Panc1 (cell line): ENCODE results near the gene KCNH5. TPM values are rescaled to one million over a fixed set of nuclear protein-coding genes. Genes with fewer than 3 reads are reported as not detected.

Experiments used
- ATAC-seq: fragments of 200-7000 bp; cut with Tn5 transposase; 2 replicates; pipeline ENCODE4 v1.9.1; 2020; ENCODE audit warnings: mild to moderate bottlenecking, moderate library complexity
- BruUV-seq: library from RNA; stranded (reverse); fragments of 400-500 nt; replicated peaks from 2 replicates; lab custom pipeline; 2021; lab: Mats Ljungman, UMichigan
- CTCF ChIA-PET: fragments of 300-600 bp; sonication (Branson Sonifier 250); formaldehyde crosslinking; loops from one replicate; lab custom pipeline; 2022; ENCODE audit warnings: antibody characterized with exemption; lab: Charles Lee
- POLR2A ChIA-PET: fragments of 300-600 bp; sonication (Branson Sonifier 250); formaldehyde crosslinking; loops from one replicate; lab custom pipeline; 2022; ENCODE audit warnings: antibody characterized with exemption; lab: Charles Lee
- DNase-seq: peaks from one replicate; pipeline ENCODE4 v3.0.0-alpha.2; 2010; ENCODE audit warnings: low read depth, low spot score
- H3K27ac ChIP-seq: 2 replicates; pipeline ENCODE4 v1.5.1; 2011; ENCODE audit warnings: mild to moderate bottlenecking, low read length, inconsistent platforms
- H3K27me3 ChIP-seq: fragments of 200-500 bp; sonication (Bioruptor generic); 2 replicates; pipeline ENCODE4 v1.6.0; 2014; ENCODE audit warnings: low read length, inconsistent platforms; ENCODE audit not compliant: control insufficient read depth, insufficient read depth
- H3K36me3 ChIP-seq: fragments of 200-500 bp; sonication (Bioruptor generic); 2 replicates; pipeline ENCODE4 v1.5.1; 2014; ENCODE audit warnings: inconsistent platforms, mild to moderate bottlenecking, low read length, moderate library complexity; ENCODE audit not compliant: control insufficient read depth, insufficient read depth
- H3K4me1 ChIP-seq: 2 replicates; pipeline ENCODE4 v1.5.1; 2011; ENCODE audit warnings: inconsistent platforms, mild to moderate bottlenecking, low read length, moderate library complexity; ENCODE audit not compliant: control insufficient read depth, insufficient read depth
- H3K4me3 ChIP-seq, 2 experiments: 2 replicates each; pipeline ENCODE4 v1.5.1; 2011 to 2012; ENCODE audit warnings: low read depth in 2 of 2, low read length in 2 of 2, mild to moderate bottlenecking in 2 of 2, inconsistent platforms in 1 of 2, moderate library complexity in 1 of 2
- H3K9me3 ChIP-seq: fragments of 200-500 bp; sonication (Bioruptor generic); 2 replicates; pipeline ENCODE4 v1.5.1; 2014; ENCODE audit warnings: low read depth, mild to moderate bottlenecking, inconsistent platforms, low read length, moderate library complexity; ENCODE audit not compliant: control insufficient read depth, insufficient read depth
- CTCF ChIP-seq: fragments of 450-650 bp; IDR thresholded peaks from 2 replicates; pipeline ENCODE4 v1.5.1; 2017; ENCODE audit warnings: mild to moderate bottlenecking
- POLR2AphosphoS5 ChIP-seq: IDR thresholded peaks from 2 replicates; pipeline ENCODE4 v1.6.1; 2012; ENCODE audit warnings: mild to moderate bottlenecking, low read depth, low read length, moderate library complexity
- REST ChIP-seq, 2 experiments: IDR thresholded peaks; 2 replicates each; pipeline ENCODE4 v1.6.1; 2011 to 2012; ENCODE audit warnings: low read depth in 2 of 2, control low read depth in 1 of 2, low read length in 1 of 2, mild to moderate bottlenecking in 1 of 2, moderate library complexity in 1 of 2; ENCODE audit not compliant: insufficient read depth in 1 of 2
- SIN3A ChIP-seq: IDR thresholded peaks from 2 replicates; pipeline ENCODE4 v1.6.1; 2012; ENCODE audit warnings: low read depth, mild to moderate bottlenecking, low read length, moderate library complexity, borderline replicate concordance; ENCODE audit not compliant: insufficient read depth
- TCF7L2 ChIP-seq: IDR thresholded peaks from 2 replicates; pipeline ENCODE4 v1.6.1; 2011; ENCODE audit warnings: mild to moderate bottlenecking, low read depth, low read length, inconsistent platforms
- in situ Hi-C: cut with HindIII; loops from 2 replicates; pipeline ENCODE4 v1.10.0; 2016; ENCODE audit warnings: low sequenced_read_pairs, low pct_unique_long_range_greater_than_20kb
- intact Hi-C: fragments of 100-400 bp; cut with micrococcal nuclease; formaldehyde crosslinking; loops from one replicate; pipeline ENCODE4 v1.10.0; 2022; ENCODE audit not compliant: unreplicated experiment
- total RNA-seq: library from RNA; stranded (reverse); gene quantifications from one replicate; pipeline ENCODE4 v1.2.1, GENCODE V29; 2021; ENCODE audit not compliant: unreplicated experiment

KCNH5 gene
- total RNA-seq, 1 experiment from 2014 or later, result not detected

GRCh38 chr14:62687818-62688217, 357.4 kb downstream of the KCNH5 start:
- H3K36me3 ChIP-seq, result no peaks in the 10 kb centered on the region
- intact Hi-C loops (no loop called here), in situ Hi-C loops (no loop called here)
- ChIA-PET CTCF (no interaction called here), POLR2A (no interaction called here)
- ATAC-seq (no peak), DNase-seq (no peak)
- no peaks in the 10 kb centered on the region for H3K27me3 ChIP-seq
- H3K4me1 ChIP-seq, result peaks cover 8% of the 10 kb centered on the region; the same call in 1 of the 2 replicates
- no TSS peak for BruUV-seq
- H3K4me3 ChIP-seq, result no peak overlapping the region
- TF ChIP-seq CTCF (no peak), SIN3A (no peak), POLR2AphosphoS5 (no peak), TCF7L2 (no peak), REST (IDR thresholded peaks at IDR 0.05; ENCODE audit: insufficient read depth in 1 of 2, low read depth in 2 of 2, low read length in 1 of 2) (no peak)
- H3K27ac ChIP-seq, result no peak overlapping the region
- no peaks in the 10 kb centered on the region; the same call in 1 of the 2 replicates for H3K9me3 ChIP-seq

- Histone ChIP-seq H3K36me3 (no peaks in the 10 kb centered on the region), H3K27me3 (no peaks in the 10 kb centered on the region), H3K4me3 (no peak overlapping the region), H3K27ac (no peak overlapping the region), H3K9me3 (no peaks in the 10 kb centered on the region; the same call in 1 of the 2 replicates), H3K4me1 (no peaks in the 10 kb centered on the region)
- TF ChIP-seq SIN3A, result no peak
- TF ChIP-seq CTCF, result no peak
- TF ChIP-seq POLR2AphosphoS5, result no peak
- TF ChIP-seq REST (IDR thresholded peaks at IDR 0.05; ENCODE audit: insufficient read depth in 1 of 2, low read depth in 2 of 2, low read length in 1 of 2), result no peak
- TF ChIP-seq TCF7L2, result no peak
- DNase-seq, result no peak
- no TSS peak for BruUV-seq
- CTCF ChIA-PET, result no interaction called here
- intact Hi-C loops (no loop called here), in situ Hi-C loops (no loop called here)
- no peak for ATAC-seq
- POLR2A ChIA-PET, result no interaction called here
Measured at GRCh38 chr14:62684376-62684775, 360.9 kb downstream of the KCNH5 start.
